ENCODE measurements around the gene NR2E1.

The NR2E1 gene

GRCh38 chr6:108186226-108186625 lies 20.4 kb downstream of the NR2E1 start:
- H3K4me1 ChIP-seq (ENCODE audit: control insufficient read depth in 1 of 2, insufficient read depth in 2 of 2, low read length in 2 of 2): no peaks in the 10 kb centered on the region
- H3K36me3 ChIP-seq (ENCODE audit: control insufficient read depth in 1 of 2, insufficient read depth in 2 of 2, low read length in 2 of 2): no peaks in the 10 kb centered on the region
- H3K27ac ChIP-seq (ENCODE audit: low read depth, low read length): no peak overlapping the region
- no peaks in the 10 kb centered on the region for H3K9me3 ChIP-seq (ENCODE audit: control insufficient read depth in 1 of 2, low read length in 2 of 2)
- H3K9ac ChIP-seq (ENCODE audit: low read depth in 1 of 2, low read length in 2 of 2): no peak overlapping the region
- H3K4me3 ChIP-seq (ENCODE audit: low read depth in 1 of 2, low read length in 2 of 2): no peak overlapping the region
- H3K27me3 ChIP-seq (ENCODE audit: control insufficient read depth in 1 of 2, insufficient read depth in 2 of 2, low read length in 2 of 2): peaks cover 5 to 8% of the 10 kb centered on the region in 2 donors

- no peaks in the 10 kb centered on the region for H3K36me3 ChIP-seq (ENCODE audit: control insufficient read depth in 1 of 2, insufficient read depth in 2 of 2, low read length in 2 of 2)
- no peak overlapping the region for H3K4me3 ChIP-seq (ENCODE audit: low read depth in 1 of 2, low read length in 2 of 2)
- H3K27ac ChIP-seq (ENCODE audit: low read depth, low read length): no peak overlapping the region
- no peaks in the 10 kb centered on the region for H3K9me3 ChIP-seq (ENCODE audit: control insufficient read depth in 1 of 2, low read length in 2 of 2)
- H3K9ac ChIP-seq (ENCODE audit: low read depth in 1 of 2, low read length in 2 of 2): no peak overlapping the region
- H3K4me1 ChIP-seq (ENCODE audit: control insufficient read depth in 1 of 2, insufficient read depth in 2 of 2, low read length in 2 of 2): no peaks in the 10 kb centered on the region
- H3K27me3 ChIP-seq (ENCODE audit: control insufficient read depth in 1 of 2, insufficient read depth in 2 of 2, low read length in 2 of 2): peaks cover 0 to 8% of the 10 kb centered on the region in 2 donors
Observed at GRCh38 chr6:108187519-108187918, 21.7 kb downstream of the NR2E1 start.

GRCh38 chr6:108193131-108193530 lies 27.3 kb downstream of the NR2E1 start:
- Histone ChIP-seq H3K4me3 (ENCODE audit: low read depth in 1 of 2, low read length in 2 of 2) (no peak overlapping the region), H3K27me3 (ENCODE audit: control insufficient read depth in 1 of 2, insufficient read depth in 2 of 2, low read length in 2 of 2) (peaks cover 0 to 8% of the 10 kb centered on the region in 2 donors), H3K4me1 (ENCODE audit: control insufficient read depth in 1 of 2, insufficient read depth in 2 of 2, low read length in 2 of 2) (no peaks in the 10 kb centered on the region), H3K27ac (ENCODE audit: low read depth, low read length) (no peak overlapping the region), H3K9ac (ENCODE audit: low read depth in 1 of 2, low read length in 2 of 2) (no peak overlapping the region), H3K36me3 (ENCODE audit: control insufficient read depth in 1 of 2, insufficient read depth in 2 of 2, low read length in 2 of 2) (no peaks in the 10 kb centered on the region), H3K9me3 (ENCODE audit: control insufficient read depth in 1 of 2, low read length in 2 of 2) (no peaks in the 10 kb centered on the region)

- Histone ChIP-seq H3K4me1 (ENCODE audit: control insufficient read depth in 1 of 2, insufficient read depth in 2 of 2, low read length in 2 of 2) (no peaks in the 10 kb centered on the region), H3K4me3 (ENCODE audit: low read depth in 1 of 2, low read length in 2 of 2) (no peak overlapping the region), H3K9me3 (ENCODE audit: control insufficient read depth in 1 of 2, low read length in 2 of 2) (no peaks in the 10 kb centered on the region), H3K27ac (ENCODE audit: low read depth, low read length) (no peak overlapping the region), H3K9ac (ENCODE audit: low read depth in 1 of 2, low read length in 2 of 2) (no peak overlapping the region), H3K36me3 (ENCODE audit: control insufficient read depth in 1 of 2, insufficient read depth in 2 of 2, low read length in 2 of 2) (no peaks in the 10 kb centered on the region), H3K27me3 (ENCODE audit: control insufficient read depth in 1 of 2, insufficient read depth in 2 of 2, low read length in 2 of 2) (peaks cover 0 to 7% of the 10 kb centered on the region in 2 donors)
Observed at GRCh38 chr6:108193835-108194234, 28.0 kb downstream of the NR2E1 start.

GRCh38 chr6:108194503-108194902 lies 28.7 kb downstream of the NR2E1 start:
- Histone ChIP-seq H3K36me3 (ENCODE audit: control insufficient read depth in 1 of 2, insufficient read depth in 2 of 2, low read length in 2 of 2) (no peaks in the 10 kb centered on the region), H3K27ac (ENCODE audit: low read depth, low read length) (no peak overlapping the region), H3K9ac (ENCODE audit: low read depth in 1 of 2, low read length in 2 of 2) (no peak overlapping the region), H3K4me1 (ENCODE audit: control insufficient read depth in 1 of 2, insufficient read depth in 2 of 2, low read length in 2 of 2) (no peaks in the 10 kb centered on the region), H3K9me3 (ENCODE audit: control insufficient read depth in 1 of 2, low read length in 2 of 2) (no peaks in the 10 kb centered on the region), H3K4me3 (ENCODE audit: low read depth in 1 of 2, low read length in 2 of 2) (no peak overlapping the region), H3K27me3 (ENCODE audit: control insufficient read depth in 1 of 2, insufficient read depth in 2 of 2, low read length in 2 of 2) (peaks cover 0 to under 1% of the 10 kb centered on the region in 2 donors)

GRCh38 chr6:108195209-108195608 lies 29.4 kb downstream of the NR2E1 start:
- no peak overlapping the region for H3K27ac ChIP-seq (ENCODE audit: low read depth, low read length)
- no peaks in the 10 kb centered on the region for H3K9me3 ChIP-seq (ENCODE audit: control insufficient read depth in 1 of 2, low read length in 2 of 2)
- H3K27me3 ChIP-seq (ENCODE audit: control insufficient read depth in 1 of 2, insufficient read depth in 2 of 2, low read length in 2 of 2): no peaks in the 10 kb centered on the region
- no peaks in the 10 kb centered on the region for H3K36me3 ChIP-seq (ENCODE audit: control insufficient read depth in 1 of 2, insufficient read depth in 2 of 2, low read length in 2 of 2)
- H3K9ac ChIP-seq (ENCODE audit: low read depth in 1 of 2, low read length in 2 of 2): no peak overlapping the region
- H3K4me3 ChIP-seq (ENCODE audit: low read depth in 1 of 2, low read length in 2 of 2): no peak overlapping the region
- no peaks in the 10 kb centered on the region for H3K4me1 ChIP-seq (ENCODE audit: control insufficient read depth in 1 of 2, insufficient read depth in 2 of 2, low read length in 2 of 2)

- no peaks in the 10 kb centered on the region for H3K9me3 ChIP-seq (ENCODE audit: control insufficient read depth in 1 of 2, low read length in 2 of 2)
- no peaks in the 10 kb centered on the region for H3K27me3 ChIP-seq (ENCODE audit: control insufficient read depth in 1 of 2, insufficient read depth in 2 of 2, low read length in 2 of 2)
- H3K27ac ChIP-seq (ENCODE audit: low read depth, low read length): no peak overlapping the region
- H3K4me1 ChIP-seq (ENCODE audit: control insufficient read depth in 1 of 2, insufficient read depth in 2 of 2, low read length in 2 of 2): no peaks in the 10 kb centered on the region
- no peak overlapping the region for H3K4me3 ChIP-seq (ENCODE audit: low read depth in 1 of 2, low read length in 2 of 2)
- H3K9ac ChIP-seq (ENCODE audit: low read depth in 1 of 2, low read length in 2 of 2): no peak overlapping the region
- peaks cover 0 to 1% of the 10 kb centered on the region in 2 donors for H3K36me3 ChIP-seq (ENCODE audit: control insufficient read depth in 1 of 2, insufficient read depth in 2 of 2, low read length in 2 of 2)
Observed at GRCh38 chr6:108198761-108199498, 33.1 kb downstream of the NR2E1 start.

- Histone ChIP-seq H3K4me3 (ENCODE audit: low read depth in 1 of 2, low read length in 2 of 2) (no peak overlapping the region), H3K27ac (ENCODE audit: low read depth, low read length) (no peak overlapping the region), H3K27me3 (ENCODE audit: control insufficient read depth in 1 of 2, insufficient read depth in 2 of 2, low read length in 2 of 2) (no peaks in the 10 kb centered on the region), H3K9me3 (ENCODE audit: control insufficient read depth in 1 of 2, low read length in 2 of 2) (no peaks in the 10 kb centered on the region), H3K4me1 (ENCODE audit: control insufficient read depth in 1 of 2, insufficient read depth in 2 of 2, low read length in 2 of 2) (no peaks in the 10 kb centered on the region), H3K9ac (ENCODE audit: low read depth in 1 of 2, low read length in 2 of 2) (no peak overlapping the region), H3K36me3 (ENCODE audit: control insufficient read depth in 1 of 2, insufficient read depth in 2 of 2, low read length in 2 of 2) (peaks cover 0 to 3% of the 10 kb centered on the region in 2 donors)
Observed at GRCh38 chr6:108200186-108200585, 34.4 kb downstream of the NR2E1 start.

- no peak overlapping the region for H3K4me3 ChIP-seq (ENCODE audit: low read depth in 1 of 2, low read length in 2 of 2)
- H3K27me3 ChIP-seq (ENCODE audit: control insufficient read depth in 1 of 2, insufficient read depth in 2 of 2, low read length in 2 of 2): no peaks in the 10 kb centered on the region
- no peak overlapping the region for H3K9ac ChIP-seq (ENCODE audit: low read depth in 1 of 2, low read length in 2 of 2)
- no peaks in the 10 kb centered on the region for H3K9me3 ChIP-seq (ENCODE audit: control insufficient read depth in 1 of 2, low read length in 2 of 2)
- H3K4me1 ChIP-seq (ENCODE audit: control insufficient read depth in 1 of 2, insufficient read depth in 2 of 2, low read length in 2 of 2): no peaks in the 10 kb centered on the region
- peaks cover 0 to 3% of the 10 kb centered on the region in 2 donors for H3K36me3 ChIP-seq (ENCODE audit: control insufficient read depth in 1 of 2, insufficient read depth in 2 of 2, low read length in 2 of 2)
- H3K27ac ChIP-seq (ENCODE audit: low read depth, low read length): no peak overlapping the region
Observed at GRCh38 chr6:108200631-108201030, 34.8 kb downstream of the NR2E1 start.

- Histone ChIP-seq H3K4me1 (ENCODE audit: control insufficient read depth in 1 of 2, insufficient read depth in 2 of 2, low read length in 2 of 2) (no peaks in the 10 kb centered on the region), H3K27ac (ENCODE audit: low read depth, low read length) (no peak overlapping the region), H3K9ac (ENCODE audit: low read depth in 1 of 2, low read length in 2 of 2) (no peak overlapping the region), H3K27me3 (ENCODE audit: control insufficient read depth in 1 of 2, insufficient read depth in 2 of 2, low read length in 2 of 2) (no peaks in the 10 kb centered on the region), H3K36me3 (ENCODE audit: control insufficient read depth in 1 of 2, insufficient read depth in 2 of 2, low read length in 2 of 2) (peaks cover 3 to 6% of the 10 kb centered on the region in 2 donors), H3K4me3 (ENCODE audit: low read depth in 1 of 2, low read length in 2 of 2) (no peak overlapping the region), H3K9me3 (ENCODE audit: control insufficient read depth in 1 of 2, low read length in 2 of 2) (no peaks in the 10 kb centered on the region)
Observed at GRCh38 chr6:108203189-108204112, 37.6 kb downstream of the NR2E1 start.
